Measurements from ENCODE around the gene IL17RA. TPM values are rescaled to one million over a fixed set of nuclear protein-coding genes. Genes with fewer than 3 reads are reported as not detected.

Gene IL17RA
- total and polyA plus RNA-seq, 2 of the 4 experiments (the other 2 are of a cell fraction): 5.2 to 15.3 TPM

GRCh38 chr22:17035246-17035645, 49.6 kb upstream of the IL17RA start:
- Histone ChIP-seq H2AFZ (replicated peaks; ENCODE audit: low read length, poor library complexity) (no peak overlapping the region), H3K56ac (ENCODE audit: extremely low read depth, insufficient read depth, low read length) (no peak overlapping the region), H4K5ac (ENCODE audit: low read depth, low read length) (no peak overlapping the region), H3K4me3 (ENCODE audit: insufficient read depth, low read depth, low read length) (no peak overlapping the region), H2BK5ac (ENCODE audit: low read depth, low read length, poor library complexity, severe bottlenecking) (no peak overlapping the region), H3K9me3 (ENCODE audit: control insufficient read depth, insufficient read depth, low read length) (peaks cover 2% of the 10 kb centered on the region; the same call in 1 of the 2 replicates), H3K36me3 (ENCODE audit: control insufficient read depth, insufficient read depth, low read length) (no peaks in the 10 kb centered on the region), H4K91ac (ENCODE audit: insufficient read depth, low read depth, low read length) (no peak overlapping the region), H2BK120ac (ENCODE audit: low read depth, low read length) (no peak overlapping the region), H2AK5ac (ENCODE audit: low read depth, low read length) (no peak overlapping the region), H3K18ac (ENCODE audit: low read depth, low read length) (no peak overlapping the region), H3K23ac (ENCODE audit: low read depth, low read length) (no peak overlapping the region), H3K4ac (ENCODE audit: low read depth, low read length) (no peak overlapping the region), H3K4me2 (ENCODE audit: low read depth, low read length) (no peak overlapping the region), H3K4me1 (ENCODE audit: control insufficient read depth, insufficient read depth, low read length) (no peaks in the 10 kb centered on the region), H2AK9ac (replicated peaks; ENCODE audit: low read depth, low read length, poor library complexity) (no peak overlapping the region), H2BK15ac (ENCODE audit: low read depth, low read length) (no peak overlapping the region), H3K9ac (ENCODE audit: low read depth, low read length) (no peak overlapping the region), H3K27me3 (ENCODE audit: control insufficient read depth, insufficient read depth, low read length) (peaks cover 7% of the 10 kb centered on the region; the same call in 1 of the 2 replicates), H4K8ac (ENCODE audit: low read depth in 2 of 2, low read length in 2 of 2) (no peak overlapping the region), H3K14ac (replicated peaks; ENCODE audit: low read depth, low read length) (no peak overlapping the region), H4K20me1 (ENCODE audit: insufficient read depth, low read length) (no peaks in the 10 kb centered on the region), H3K9me1 (ENCODE audit: insufficient read depth, low read length) (no peaks in the 10 kb centered on the region), H3K79me1 (ENCODE audit: low read depth in 1 of 2, low read length in 2 of 2) (no peaks in the 10 kb centered on the region), H3K27ac (ENCODE audit: insufficient read depth, low read length) (no peak overlapping the region), H2BK20ac (ENCODE audit: low read depth, low read length) (no peak overlapping the region)
- no peak for ATAC-seq (ENCODE audit: low read depth)
- no TSS peak for BruUV-seq (replicated peaks)
- no peak for DNase-seq
- in situ Hi-C loops (cut with MboI; ENCODE audit: low sequenced_read_pairs) (no loop called here), intact Hi-C loops (cut with micrococcal nuclease) (no loop called here), dilution Hi-C loops (cut with HindIII; ENCODE audit: low sequenced_read_pairs, unreplicated experiment) (no loop called here)
- TF ChIP-seq RFX5 (IDR thresholded peaks at IDR 0.05; ENCODE audit: low read depth, low read length) (no peak), MAFK (IDR thresholded peaks at IDR 0.05; ENCODE audit: low read depth, low read length) (no peak), BHLHE40 (IDR thresholded peaks at IDR 0.05; ENCODE audit: low read depth, low read length) (no peak), NFE2L2 (IDR thresholded peaks at IDR 0.05; ENCODE audit: low read depth, low read length) (no peak), RCOR1 (IDR thresholded peaks at IDR 0.05; ENCODE audit: insufficient replicate concordance, low read length) (no peak), USF2 (IDR thresholded peaks at IDR 0.05; ENCODE audit: low read depth, low read length) (no peak), ELK1 (IDR thresholded peaks at IDR 0.05; ENCODE audit: borderline replicate concordance, low read depth, low read length) (no peak), MAZ (IDR thresholded peaks at IDR 0.05; ENCODE audit: borderline replicate concordance, low read depth, low read length) (no peak)
- ChIA-PET CTCF (no interaction called here), POLR2A (ENCODE audit: unreplicated experiment) (no interaction called here)
- 13% methylated on average over 2 of the region's 4 CpGs; no CpG with 5 or more reads in 1 of the 2 experiments for WGBS, 2 experiments (ENCODE audit: extremely low coverage in 2 of 2, insufficient read length in 1 of 2)
